Immature natural killer cell (primary cell): ENCODE results near the gene LGR5. TPM values are rescaled to one million over a fixed set of nuclear protein-coding genes. Genes with fewer than 3 reads are reported as not detected.

Experiments used
- DNase-seq, 3 donors: peaks; one replicate each; pipeline ENCODE4 v3.0.0; 2022; ENCODE audit warnings: mixed read lengths in 1 of 3
- H3K27ac Mint-ChIP-seq, 6 donors: one replicate each; pipeline ENCODE4 v1.8.0; 2020; ENCODE audit warnings: mixed read lengths in 6 of 6, mild to moderate bottlenecking in 5 of 6, inconsistent platforms in 4 of 6, moderate library complexity in 3 of 6
- H3K27me3 Mint-ChIP-seq, 3 donors: one replicate each; pipeline ENCODE4 v1.8.0; 2020 to 2021; ENCODE audit warnings: low read depth in 3 of 3, mild to moderate bottlenecking in 3 of 3, mixed read lengths in 3 of 3, moderate library complexity in 3 of 3, inconsistent platforms in 1 of 3
- H3K36me3 Mint-ChIP-seq, 3 donors: one replicate each; pipeline ENCODE4 v1.8.0; 2020; ENCODE audit warnings: mixed read lengths in 3 of 3, inconsistent platforms in 2 of 3, mild to moderate bottlenecking in 2 of 3
- H3K4me1 Mint-ChIP-seq, 2 donors: one replicate each; pipeline ENCODE4 v1.8.0; 2020; ENCODE audit warnings: inconsistent platforms in 2 of 2, mild to moderate bottlenecking in 2 of 2, mixed read lengths in 2 of 2, moderate library complexity in 1 of 2
- H3K4me3 Mint-ChIP-seq, 5 donors: one replicate each; pipeline ENCODE4 v1.8.0; 2020; ENCODE audit warnings: mild to moderate bottlenecking in 5 of 5, mixed read lengths in 5 of 5, inconsistent platforms in 3 of 5, moderate library complexity in 3 of 5
- H3K9me3 Mint-ChIP-seq, 6 donors: one replicate each; pipeline ENCODE4 v1.8.0; 2020; ENCODE audit warnings: mild to moderate bottlenecking in 6 of 6, mixed read lengths in 6 of 6, inconsistent platforms in 4 of 6, moderate library complexity in 3 of 6
- polyA plus RNA-seq, 3 donors: library from polyadenylated mRNA; unstranded; fragments of 300-500 nt; fragmentation: Illumina TruSeq; gene quantifications; one replicate each; pipeline ENCODE4 v1.2.3, GENCODE V29; 2021

Gene LGR5
- polyA plus RNA-seq, 3 donors from 2014 or later = not detected

DNA sequence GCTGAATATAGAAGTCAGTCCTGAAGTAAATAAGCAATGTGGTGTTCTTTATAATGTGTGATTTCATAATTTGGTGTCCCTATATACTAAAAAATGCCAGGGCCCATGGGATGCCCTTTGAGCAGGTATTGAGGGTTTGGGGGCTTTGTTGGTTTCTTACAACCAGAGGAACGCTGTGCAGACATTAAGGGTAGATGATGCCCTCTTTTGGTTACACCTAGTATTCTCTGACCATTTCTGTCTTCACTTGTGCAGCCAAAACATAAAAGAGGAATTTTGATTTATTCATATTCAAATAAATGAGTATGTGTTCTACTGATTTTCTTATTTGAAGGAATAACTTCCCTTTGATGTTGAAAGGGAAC, 3.0 kb downstream of the LGR5 start:
- peaks cover 4 to 15% of the 10 kb centered on the region in 2 donors for H3K4me1 Mint-ChIP-seq
- H3K9me3 Mint-ChIP-seq = peaks cover 0 to 7% (median 0%) of the 10 kb centered on the region in 6 donors
- no peak overlapping the region for H3K4me3 Mint-ChIP-seq
- no peaks in the 10 kb centered on the region for H3K36me3 Mint-ChIP-seq
- no peak for DNase-seq
- no peak overlapping the region for H3K27ac Mint-ChIP-seq
- H3K27me3 Mint-ChIP-seq = peaks cover 10 to 32% (median 24%) of the 10 kb centered on the region in 3 donors

DNA sequence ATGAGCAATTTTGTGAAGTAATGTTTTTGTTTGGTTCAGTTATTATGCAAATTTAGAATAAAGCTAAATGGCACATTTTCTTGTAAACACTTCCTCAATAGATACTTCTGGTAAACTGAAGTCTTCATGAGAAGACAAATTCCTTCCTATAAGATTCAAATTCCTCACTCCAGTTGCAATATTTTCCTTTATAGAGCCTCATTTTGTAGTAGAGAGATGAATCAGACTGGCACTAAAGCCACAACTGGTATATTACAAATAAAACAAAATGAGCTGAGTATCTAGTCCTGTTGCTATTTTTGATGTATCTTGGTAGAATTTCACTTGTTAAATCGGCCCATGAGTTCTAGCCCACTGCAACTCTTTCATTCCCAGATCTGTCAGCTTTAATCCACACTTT, 5.5 kb downstream of the LGR5 start:
- Mint-ChIP-seq H3K27ac (no peak overlapping the region), H3K4me3 (no peak overlapping the region), H3K4me1 (peaks cover 2 to 6% of the 10 kb centered on the region in 2 donors), H3K9me3 (peaks cover 0 to 2% (median 0%) of the 10 kb centered on the region in 6 donors), H3K27me3 (peaks cover 12 to 21% (median 13%) of the 10 kb centered on the region in 3 donors), H3K36me3 (no peaks in the 10 kb centered on the region)
- no peak for DNase-seq

DNA sequence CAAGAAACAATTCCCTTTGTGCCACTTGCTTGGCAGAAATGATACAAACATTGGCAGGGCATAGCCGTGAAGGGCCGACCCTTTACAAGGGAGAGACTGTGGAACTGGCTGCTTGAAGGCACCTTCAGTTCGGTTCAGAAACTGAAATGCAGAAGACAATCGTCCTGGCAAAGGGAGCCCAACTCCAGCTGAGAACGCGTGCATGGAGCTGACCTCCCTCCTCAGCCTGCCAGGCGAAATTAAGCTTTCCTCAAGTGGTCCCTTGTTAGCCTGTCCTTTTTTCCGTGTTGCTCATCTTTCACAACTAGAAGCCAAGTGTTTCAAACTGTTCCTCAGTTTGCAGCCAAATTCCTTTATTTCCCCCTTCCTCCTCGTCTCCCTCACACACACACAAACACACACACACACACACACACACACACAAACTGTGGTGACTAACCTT, 8.1 kb downstream of the LGR5 start:
- no peak overlapping the region for H3K27ac Mint-ChIP-seq
- no peaks in the 10 kb centered on the region for H3K4me1 Mint-ChIP-seq
- H3K4me3 Mint-ChIP-seq = no peak overlapping the region
- peaks cover 0 to 6% (median 0%) of the 10 kb centered on the region in 6 donors for H3K9me3 Mint-ChIP-seq
- H3K27me3 Mint-ChIP-seq = peaks cover 2 to 9% (median 6%) of the 10 kb centered on the region in 3 donors
- no peak for DNase-seq
- no peaks in the 10 kb centered on the region for H3K36me3 Mint-ChIP-seq

DNA sequence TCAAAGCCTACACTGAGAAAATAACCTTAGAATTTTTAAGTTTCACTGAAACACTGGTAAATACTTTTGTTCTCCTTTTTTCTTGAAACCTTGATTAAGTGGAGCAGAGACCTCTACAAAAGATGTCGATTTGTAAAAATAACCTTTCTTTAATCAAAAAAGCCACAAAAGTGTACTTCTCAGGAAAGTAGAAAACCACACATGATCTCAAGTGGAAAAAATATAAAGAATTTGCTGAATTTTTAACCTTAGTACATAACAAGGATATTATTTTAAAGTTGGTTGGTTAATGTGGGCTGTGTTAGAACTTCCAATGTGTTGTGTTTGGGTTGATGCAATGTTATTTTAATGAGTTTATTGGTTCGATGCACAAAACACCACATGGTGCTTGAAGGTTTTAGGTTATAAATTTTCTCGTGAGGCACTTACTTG, 8.6 kb downstream of the LGR5 start:
- peaks cover 2 to 9% (median 7%) of the 10 kb centered on the region in 3 donors for H3K27me3 Mint-ChIP-seq
- H3K9me3 Mint-ChIP-seq = peaks cover 0 to 6% (median 0%) of the 10 kb centered on the region in 6 donors
- DNase-seq = no peak
- H3K4me1 Mint-ChIP-seq = no peaks in the 10 kb centered on the region
- H3K27ac Mint-ChIP-seq = no peak overlapping the region
- no peaks in the 10 kb centered on the region for H3K36me3 Mint-ChIP-seq
- no peak overlapping the region for H3K4me3 Mint-ChIP-seq

DNA sequence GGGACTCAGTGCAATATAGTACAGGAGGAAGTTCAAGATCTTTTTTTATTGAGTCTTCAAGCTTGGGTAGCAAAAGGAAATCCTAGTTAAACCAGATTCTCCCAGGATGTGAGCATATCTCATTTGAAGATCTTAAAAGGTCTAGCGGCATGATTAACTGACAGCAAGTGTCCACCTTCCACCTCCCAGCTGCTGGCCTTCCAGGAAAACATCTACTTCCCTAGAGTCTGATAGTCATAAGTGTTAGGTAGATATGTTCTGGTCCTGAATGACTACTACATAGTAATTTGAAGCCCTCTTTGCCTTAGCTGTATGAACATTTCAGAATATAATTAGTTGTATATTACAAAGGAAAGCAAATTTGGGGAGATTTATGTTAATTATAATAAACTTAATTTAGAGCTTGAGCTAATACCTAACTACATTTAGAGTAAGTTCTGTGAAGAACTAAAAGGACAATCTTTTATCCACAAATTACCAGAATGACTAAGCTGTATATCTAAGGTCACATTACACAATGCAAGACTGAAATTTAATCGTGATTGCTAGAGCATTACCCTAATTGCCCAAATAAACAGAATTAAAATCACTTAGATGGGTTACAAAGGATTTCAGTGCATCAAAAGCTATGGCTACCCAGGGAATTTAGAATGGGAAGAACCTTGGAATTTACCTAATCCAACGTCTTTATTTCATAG, 9.9 kb downstream of the LGR5 start:
- H3K27ac Mint-ChIP-seq = no peak overlapping the region
- H3K4me1 Mint-ChIP-seq = no peaks in the 10 kb centered on the region
- no peak overlapping the region for H3K4me3 Mint-ChIP-seq
- DNase-seq = no peak
- peaks cover 2 to 7% (median 5%) of the 10 kb centered on the region in 3 donors for H3K27me3 Mint-ChIP-seq
- no peaks in the 10 kb centered on the region for H3K36me3 Mint-ChIP-seq
- peaks cover 0 to 6% (median under 1%) of the 10 kb centered on the region in 6 donors for H3K9me3 Mint-ChIP-seq

DNA sequence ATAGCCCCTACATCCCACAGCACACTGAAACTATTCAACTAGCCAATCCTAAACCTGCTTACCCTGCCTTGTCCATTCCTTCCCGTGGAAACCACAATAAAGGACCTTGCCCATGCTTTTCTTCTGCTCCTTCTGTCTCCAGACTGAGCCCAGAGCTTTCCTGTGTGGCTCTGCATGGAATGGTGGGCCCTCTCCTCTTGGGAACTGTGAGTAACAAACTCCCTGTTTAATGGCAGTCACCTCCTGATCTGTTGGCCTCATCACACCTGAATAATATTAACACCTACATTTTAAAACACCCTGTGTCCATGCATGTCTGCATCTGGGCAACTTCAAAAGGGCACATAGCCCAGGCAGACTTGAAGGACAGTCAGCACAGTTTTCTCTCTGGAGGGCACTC, 12.4 kb downstream of the LGR5 start:
- H3K27ac Mint-ChIP-seq = no peak overlapping the region
- H3K4me3 Mint-ChIP-seq = no peak overlapping the region
- peaks cover 3 to 11% (median 5%) of the 10 kb centered on the region in 3 donors for H3K27me3 Mint-ChIP-seq
- no peak for DNase-seq
- no peaks in the 10 kb centered on the region for H3K36me3 Mint-ChIP-seq
- H3K9me3 Mint-ChIP-seq = peaks cover 0 to 6% (median under 1%) of the 10 kb centered on the region in 6 donors
- H3K4me1 Mint-ChIP-seq = no peaks in the 10 kb centered on the region

DNA sequence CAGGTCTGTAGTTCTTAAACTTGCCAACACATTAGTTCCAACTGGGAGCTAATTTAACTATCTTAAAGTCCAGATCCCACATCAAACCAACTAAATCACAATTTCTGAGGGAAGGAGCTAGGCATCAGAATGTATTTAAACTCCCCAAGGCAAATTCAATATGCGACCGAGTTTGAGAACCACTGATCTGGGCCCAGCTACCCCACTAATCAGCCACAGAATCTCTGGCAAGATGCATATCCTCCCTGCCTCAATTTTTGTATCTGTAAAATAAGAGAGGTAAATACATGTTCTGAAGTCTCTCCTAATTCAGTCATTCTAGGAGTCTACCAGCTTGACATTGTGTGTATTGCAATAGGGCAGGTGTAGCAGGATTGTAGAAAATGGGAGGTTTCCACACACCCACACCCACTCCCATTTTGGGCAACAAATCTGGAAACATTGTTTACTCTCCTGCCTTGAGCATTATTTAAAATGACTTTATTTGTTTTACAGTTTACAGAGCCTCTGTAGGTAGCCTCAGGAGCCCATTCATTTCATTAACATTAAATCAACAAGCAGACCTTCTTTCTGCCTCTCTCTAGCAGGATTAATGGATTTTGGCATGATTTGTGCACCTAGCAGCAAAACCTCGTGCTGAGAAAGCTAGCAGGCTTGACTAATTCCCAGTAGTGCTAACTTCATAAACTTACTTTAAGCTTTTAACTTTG, 15.6 kb downstream of the LGR5 start:
- H3K9me3 Mint-ChIP-seq = peaks cover 0 to 6% (median under 1%) of the 10 kb centered on the region in 6 donors
- no peaks in the 10 kb centered on the region for H3K36me3 Mint-ChIP-seq
- no peak for DNase-seq
- peaks cover 3 to 5% (median 4%) of the 10 kb centered on the region in 3 donors for H3K27me3 Mint-ChIP-seq
- H3K4me1 Mint-ChIP-seq = no peaks in the 10 kb centered on the region
- no peak overlapping the region for H3K27ac Mint-ChIP-seq
- H3K4me3 Mint-ChIP-seq = no peak overlapping the region

DNA sequence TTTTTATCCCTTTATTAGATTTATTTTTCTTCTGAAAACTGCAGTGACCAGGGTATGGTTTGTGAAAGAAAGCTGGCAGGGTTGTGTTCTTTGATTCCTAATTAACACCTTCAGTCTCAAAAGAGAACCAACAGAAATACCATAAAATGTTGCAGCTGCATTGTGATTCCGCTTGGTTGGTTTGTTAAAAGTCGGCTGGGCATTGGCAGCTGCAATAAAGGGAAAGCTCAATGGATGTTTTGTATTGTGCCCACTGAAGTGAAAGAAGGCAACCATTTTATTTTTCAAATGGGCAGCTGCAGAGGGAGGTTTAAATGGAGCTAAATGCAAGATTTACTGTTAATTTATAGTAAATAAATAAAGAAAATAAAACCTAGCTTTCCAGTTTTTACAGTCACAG, 16.7 kb downstream of the LGR5 start:
- Mint-ChIP-seq H3K9me3 (peaks cover 0 to 6% (median 0%) of the 10 kb centered on the region in 6 donors), H3K4me1 (no peaks in the 10 kb centered on the region), H3K36me3 (no peaks in the 10 kb centered on the region), H3K4me3 (no peak overlapping the region), H3K27ac (no peak overlapping the region), H3K27me3 (peaks cover 3 to 5% (median 4%) of the 10 kb centered on the region in 3 donors)
- DNase-seq = no peak

DNA sequence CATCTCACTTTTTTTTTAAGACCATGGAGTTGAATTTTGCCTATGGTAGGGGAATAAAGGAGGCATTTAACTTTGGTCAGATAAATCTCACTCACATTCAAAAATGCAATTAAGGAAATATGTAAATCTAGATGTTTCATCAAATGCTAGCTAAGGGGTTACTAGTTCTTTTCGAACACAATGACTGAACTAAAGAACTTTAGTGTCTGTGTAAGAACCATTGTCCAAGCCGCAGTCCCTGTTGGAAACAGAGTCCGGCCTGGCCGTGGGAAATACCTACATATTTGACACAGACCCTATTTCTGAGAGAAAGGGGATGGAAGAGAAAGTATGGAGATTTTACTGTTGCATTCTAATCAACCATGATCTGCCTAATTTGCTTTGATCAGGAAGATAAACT, 17.4 kb downstream of the LGR5 start:
- no peak for DNase-seq
- H3K9me3 Mint-ChIP-seq = peaks cover 0 to 5% (median 0%) of the 10 kb centered on the region in 6 donors
- no peak overlapping the region for H3K27ac Mint-ChIP-seq
- peaks cover under 1 to 5% (median 4%) of the 10 kb centered on the region in 3 donors for H3K27me3 Mint-ChIP-seq
- no peak overlapping the region for H3K4me3 Mint-ChIP-seq
- no peaks in the 10 kb centered on the region for H3K4me1 Mint-ChIP-seq
- no peaks in the 10 kb centered on the region for H3K36me3 Mint-ChIP-seq

DNA sequence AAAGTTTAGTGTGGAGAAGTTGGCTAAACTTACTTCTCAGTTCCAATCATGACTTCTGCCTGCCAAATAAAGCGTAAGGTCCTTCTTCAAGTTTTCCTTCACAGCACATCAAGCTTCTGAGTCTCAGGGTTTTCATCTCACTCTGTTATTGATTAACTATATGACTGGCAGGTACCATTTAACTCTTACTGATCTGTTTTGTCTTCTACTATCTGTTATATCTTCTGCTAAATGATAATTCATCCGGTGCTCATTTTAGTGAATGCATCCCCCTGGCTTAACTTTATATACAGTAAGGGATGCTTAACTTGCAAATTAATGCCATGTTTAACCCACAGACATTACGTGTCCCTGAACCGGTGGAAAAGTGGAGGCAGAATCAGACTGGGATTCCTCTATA, 20.7 kb downstream of the LGR5 start:
- Mint-ChIP-seq H3K27ac (no peak overlapping the region), H3K27me3 (peaks cover 0 to 1% (median 0%) of the 10 kb centered on the region in 3 donors), H3K36me3 (no peaks in the 10 kb centered on the region), H3K4me3 (no peak overlapping the region), H3K9me3 (no peaks in the 10 kb centered on the region), H3K4me1 (no peaks in the 10 kb centered on the region)
- no peak for DNase-seq

DNA sequence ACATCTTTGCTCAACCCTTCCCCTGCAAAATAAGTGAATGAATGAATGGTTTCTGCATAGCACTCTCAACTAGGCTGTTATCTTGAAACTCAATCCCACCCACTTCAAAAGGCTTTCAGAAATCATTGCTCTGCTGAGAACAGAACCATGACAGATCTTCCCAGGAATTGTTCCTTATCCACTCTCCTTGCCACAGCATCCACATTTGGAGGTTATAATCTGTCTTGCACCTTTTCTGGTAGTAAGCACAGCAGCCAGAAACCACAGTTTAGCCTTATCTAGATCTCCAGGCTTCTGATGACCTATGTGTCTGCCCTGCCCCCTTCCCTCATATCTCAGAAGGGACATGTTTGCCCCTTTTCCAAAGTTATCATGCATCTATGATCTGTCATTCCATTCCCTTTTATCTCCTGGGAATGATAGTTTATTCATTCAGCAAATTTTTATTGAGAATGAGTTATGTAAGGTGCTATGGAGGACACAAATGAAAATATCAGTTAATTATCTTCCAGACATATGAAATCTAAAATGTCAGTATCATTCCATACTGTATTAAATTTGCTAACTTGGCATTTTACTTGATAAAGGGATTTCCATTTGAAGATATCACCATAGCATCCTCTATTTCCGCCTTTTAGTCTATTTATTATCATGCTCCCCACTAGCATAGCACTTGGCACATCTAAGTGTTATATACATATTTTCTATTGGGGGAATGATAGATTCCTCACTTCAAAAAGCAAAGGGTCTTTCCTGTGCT, 21.4 kb downstream of the LGR5 start:
- DNase-seq = no peak
- peaks cover 0 to 1% (median 0%) of the 10 kb centered on the region in 3 donors for H3K27me3 Mint-ChIP-seq
- H3K9me3 Mint-ChIP-seq = peaks cover 0 to 2% (median 0%) of the 10 kb centered on the region in 6 donors
- H3K27ac Mint-ChIP-seq = no peak overlapping the region
- H3K4me3 Mint-ChIP-seq = no peak overlapping the region
- no peaks in the 10 kb centered on the region for H3K4me1 Mint-ChIP-seq
- no peaks in the 10 kb centered on the region for H3K36me3 Mint-ChIP-seq

DNA sequence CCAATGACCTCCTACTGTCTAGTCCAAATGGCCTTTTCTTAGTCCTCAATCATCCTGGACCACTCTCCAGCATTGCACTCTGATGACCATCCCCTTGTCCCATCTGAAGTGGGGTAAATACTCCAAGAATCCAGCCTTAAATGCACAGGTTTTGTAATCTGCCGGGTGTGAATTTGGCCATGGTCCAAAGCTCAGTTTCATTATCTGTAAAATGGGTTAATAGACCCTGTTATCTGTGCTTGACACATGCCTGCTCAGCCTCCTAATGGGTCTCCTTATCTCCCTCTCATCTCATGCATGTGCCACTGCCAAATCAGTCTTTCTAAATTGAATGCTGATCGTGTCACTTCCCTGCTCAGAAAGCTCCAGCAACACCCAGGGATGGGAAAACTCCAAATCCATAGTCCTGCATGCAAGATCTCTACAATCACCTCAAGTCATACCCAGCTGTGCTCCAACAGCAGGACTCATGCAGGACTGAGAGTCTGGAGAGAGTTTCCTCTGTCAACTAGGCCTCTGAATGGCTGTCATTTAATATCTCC, 22.3 kb downstream of the LGR5 start:
- Mint-ChIP-seq H3K4me1 (no peaks in the 10 kb centered on the region), H3K9me3 (peaks cover 0 to 4% (median 0%) of the 10 kb centered on the region in 6 donors), H3K36me3 (no peaks in the 10 kb centered on the region), H3K27me3 (peaks cover 0 to 1% (median 0%) of the 10 kb centered on the region in 3 donors), H3K4me3 (no peak overlapping the region), H3K27ac (no peak overlapping the region)
- no peak for DNase-seq

DNA sequence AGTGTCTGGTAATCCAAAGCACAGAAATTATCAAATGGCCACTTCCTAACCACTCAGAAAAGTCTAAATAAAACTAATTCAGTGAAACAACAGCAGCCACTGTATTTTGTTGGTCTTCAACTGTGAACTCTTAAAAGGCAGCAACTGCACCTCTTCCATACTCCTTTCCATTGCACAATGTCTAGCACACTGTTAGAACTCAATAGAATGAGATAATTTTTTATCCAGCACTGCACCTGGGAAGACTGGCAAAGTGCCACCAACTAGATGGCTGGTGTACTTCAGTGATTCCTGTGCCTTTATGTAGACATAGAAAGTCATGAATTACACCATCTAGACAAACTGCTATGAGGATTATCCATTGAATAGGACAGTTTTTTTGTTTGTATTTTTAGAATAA, 26.2 kb downstream of the LGR5 start:
- H3K4me3 Mint-ChIP-seq = no peak overlapping the region
- no peak overlapping the region for H3K27ac Mint-ChIP-seq
- no peak for DNase-seq
- H3K36me3 Mint-ChIP-seq = no peaks in the 10 kb centered on the region
- H3K27me3 Mint-ChIP-seq = peaks cover 0 to 2% (median 0%) of the 10 kb centered on the region in 3 donors
- no peaks in the 10 kb centered on the region for H3K4me1 Mint-ChIP-seq
- H3K9me3 Mint-ChIP-seq = peaks cover 0 to 4% (median 0%) of the 10 kb centered on the region in 6 donors
